Measurements from ENCODE around the gene PEX14. TPM values are rescaled to one million over a fixed set of nuclear protein-coding genes. Genes with fewer than 3 reads are reported as not detected.
A peak's percentile ranks its signal among the peaks of the same experiment; 100 is the strongest.

PEX14 gene
- total RNA-seq, 6 experiments from 2014 or later, result 23.1 to 28.4 (median 26.0) TPM

DNA sequence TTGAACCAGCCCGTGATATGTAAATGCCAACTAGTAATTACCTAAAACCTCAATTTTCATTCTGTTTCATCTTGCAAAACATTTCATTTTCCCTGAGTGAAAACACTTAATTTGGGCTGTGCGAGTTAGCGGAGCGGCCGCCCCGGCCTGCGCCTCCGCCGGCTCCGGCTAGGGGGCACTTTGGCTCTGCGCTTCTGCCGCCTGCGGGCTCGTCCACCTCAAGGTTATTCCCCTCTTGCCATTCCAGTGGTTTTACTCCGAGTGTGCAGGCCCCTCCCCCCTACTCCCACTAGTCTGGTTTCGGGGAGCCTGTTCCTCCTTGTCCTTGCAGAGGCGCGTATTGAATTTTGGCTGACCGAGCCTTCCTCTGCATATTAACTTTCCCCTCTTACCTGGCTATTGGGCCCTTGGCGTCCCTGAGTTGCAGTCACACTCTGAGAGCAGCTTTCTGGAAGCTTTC lies 55.6 kb downstream of the PEX14 start:
- no peaks in the 10 kb centered on the region; the same call in none of the 2 replicates for H3K36me3 Mint-ChIP-seq (ENCODE audit: low read depth)
- H3K27me3 Mint-ChIP-seq (ENCODE audit: insufficient read depth), result no peaks in the 10 kb centered on the region; the same call in 1 of the 2 replicates
- H3K4me1 Mint-ChIP-seq (ENCODE audit: low read depth), result peaks cover 35% of the 10 kb centered on the region
- TF ChIP-seq, protein P1, sequence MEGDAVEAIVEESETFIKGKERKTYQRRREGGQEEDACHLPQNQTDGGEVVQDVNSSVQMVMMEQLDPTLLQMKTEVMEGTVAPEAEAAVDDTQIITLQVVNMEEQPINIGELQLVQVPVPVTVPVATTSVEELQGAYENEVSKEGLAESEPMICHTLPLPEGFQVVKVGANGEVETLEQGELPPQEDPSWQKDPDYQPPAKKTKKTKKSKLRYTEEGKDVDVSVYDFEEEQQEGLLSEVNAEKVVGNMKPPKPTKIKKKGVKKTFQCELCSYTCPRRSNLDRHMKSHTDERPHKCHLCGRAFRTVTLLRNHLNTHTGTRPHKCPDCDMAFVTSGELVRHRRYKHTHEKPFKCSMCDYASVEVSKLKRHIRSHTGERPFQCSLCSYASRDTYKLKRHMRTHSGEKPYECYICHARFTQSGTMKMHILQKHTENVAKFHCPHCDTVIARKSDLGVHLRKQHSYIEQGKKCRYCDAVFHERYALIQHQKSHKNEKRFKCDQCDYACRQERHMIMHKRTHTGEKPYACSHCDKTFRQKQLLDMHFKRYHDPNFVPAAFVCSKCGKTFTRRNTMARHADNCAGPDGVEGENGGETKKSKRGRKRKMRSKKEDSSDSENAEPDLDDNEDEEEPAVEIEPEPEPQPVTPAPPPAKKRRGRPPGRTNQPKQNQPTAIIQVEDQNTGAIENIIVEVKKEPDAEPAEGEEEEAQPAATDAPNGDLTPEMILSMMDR (IDR thresholded peaks at IDR 0.05), result peak; percentile 29; the same call in 1 of the 2 replicates
- DNase-seq, result no peak
- no peak overlapping the region for H3K27ac Mint-ChIP-seq
- H3K9me3 Mint-ChIP-seq, result no peaks in the 10 kb centered on the region
- H3K4me3 Mint-ChIP-seq, result no peak overlapping the region

DNA sequence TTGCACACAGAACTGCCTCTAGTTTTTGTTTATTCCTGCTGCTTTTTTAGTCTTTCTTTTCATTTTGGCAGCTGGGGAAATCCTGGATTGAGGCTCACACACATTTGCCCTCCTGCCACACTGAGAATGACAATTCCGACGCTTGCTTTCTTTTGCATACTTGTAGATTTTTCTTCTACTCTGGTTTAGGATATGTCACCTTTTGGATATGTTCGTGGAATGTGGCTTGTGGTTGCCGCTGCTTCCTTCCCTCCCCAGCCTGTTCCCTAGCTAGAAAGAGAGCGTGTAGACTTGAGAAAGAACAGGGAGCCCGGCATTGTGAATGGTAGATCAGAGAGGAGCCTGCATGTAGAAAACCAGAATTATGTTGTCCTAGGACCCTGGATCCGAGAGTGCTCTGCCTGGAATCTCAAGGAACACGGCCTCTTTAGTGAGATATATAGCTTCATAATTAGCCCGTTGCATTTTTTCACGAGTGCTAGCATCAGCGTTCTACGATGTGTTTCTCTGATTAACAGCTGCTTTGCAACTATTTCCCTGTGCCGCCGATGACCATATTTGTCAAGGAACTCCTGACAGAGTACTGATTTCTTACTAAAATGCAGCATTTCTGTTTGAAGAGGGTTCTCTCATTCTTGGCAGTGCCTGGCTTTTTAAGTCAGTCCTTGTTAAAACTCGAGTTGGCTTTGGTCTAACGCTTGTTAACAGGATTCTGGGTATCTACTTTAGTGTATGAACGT lies 56.2 kb downstream of the PEX14 start:
- H3K4me3 Mint-ChIP-seq, result no peak overlapping the region

DNA sequence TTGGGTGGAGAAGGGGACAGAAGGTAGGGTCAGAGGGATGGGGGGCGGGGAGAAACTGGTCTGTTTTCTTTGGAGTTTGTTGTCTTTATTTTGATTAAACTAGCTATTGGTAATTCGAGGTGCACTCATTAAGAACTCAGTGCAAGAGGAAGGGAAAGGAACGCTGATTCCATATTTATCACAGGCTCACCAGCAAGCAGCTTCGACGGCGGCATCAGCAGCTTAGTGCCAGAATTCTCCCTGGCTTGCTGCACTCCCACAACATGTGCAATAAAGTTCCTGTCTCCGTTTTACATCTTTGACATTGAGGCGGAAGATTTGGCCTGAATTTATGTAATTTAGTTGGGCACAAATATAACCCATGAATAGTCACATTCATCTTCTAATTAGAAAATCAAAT lies 57.6 kb downstream of the PEX14 start:
- peaks cover 35% of the 10 kb centered on the region for H3K4me1 Mint-ChIP-seq (ENCODE audit: low read depth)
- TF ChIP-seq, protein P1 (IDR thresholded peaks at IDR 0.05), result no peak
- DNase-seq, result no peak
- no peak overlapping the region for H3K27ac Mint-ChIP-seq
- no peaks in the 10 kb centered on the region for H3K9me3 Mint-ChIP-seq
- peaks cover 5% of the 10 kb centered on the region for H3K36me3 Mint-ChIP-seq (ENCODE audit: low read depth)
- peaks cover 1% of the 10 kb centered on the region for H3K27me3 Mint-ChIP-seq (ENCODE audit: insufficient read depth)
- H3K4me3 Mint-ChIP-seq, result no peak overlapping the region

More for the DNA sequence above, 56.2 kb downstream of the PEX14 start:
- Mint-ChIP-seq H3K27ac (no peak overlapping the region), H3K4me1 (ENCODE audit: low read depth) (peaks cover 35% of the 10 kb centered on the region), H3K36me3 (ENCODE audit: low read depth) (no peaks in the 10 kb centered on the region; the same call in none of the 2 replicates), H3K9me3 (no peaks in the 10 kb centered on the region), H3K27me3 (ENCODE audit: insufficient read depth) (peaks cover 1% of the 10 kb centered on the region)
- DNase-seq, result no peak
- TF ChIP-seq, protein P1 (IDR thresholded peaks at IDR 0.05), result no peak

DNA sequence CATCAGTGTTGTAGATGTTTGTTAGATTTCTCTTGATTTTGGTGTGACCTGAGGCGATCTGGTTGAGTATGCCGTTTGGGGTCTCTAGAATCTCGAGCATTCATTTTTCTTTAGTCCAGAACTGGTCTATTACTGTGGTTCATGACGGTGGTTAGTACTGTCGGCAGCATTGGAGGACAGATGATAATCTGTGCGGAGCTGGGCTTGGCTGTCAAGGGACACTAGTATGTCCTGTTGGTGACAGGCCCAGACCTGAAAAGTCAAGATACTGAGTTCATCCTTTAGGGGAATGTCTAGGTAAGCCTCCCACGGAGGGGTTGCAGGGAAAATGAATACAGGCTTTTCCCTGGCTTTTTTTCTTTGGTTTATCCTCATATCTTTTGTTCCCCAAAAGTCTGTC lies 59.8 kb downstream of the PEX14 start:
- TF ChIP-seq, protein P1 (IDR thresholded peaks at IDR 0.05), result no peak
- H3K27ac Mint-ChIP-seq, result no peak overlapping the region
- H3K4me1 Mint-ChIP-seq (ENCODE audit: low read depth), result peaks cover 23% of the 10 kb centered on the region
- peaks cover 1% of the 10 kb centered on the region for H3K27me3 Mint-ChIP-seq (ENCODE audit: insufficient read depth)
- H3K4me3 Mint-ChIP-seq, result no peak overlapping the region
- H3K9me3 Mint-ChIP-seq, result no peaks in the 10 kb centered on the region
- no peak for DNase-seq
- H3K36me3 Mint-ChIP-seq (ENCODE audit: low read depth), result peaks cover 13% of the 10 kb centered on the region

DNA sequence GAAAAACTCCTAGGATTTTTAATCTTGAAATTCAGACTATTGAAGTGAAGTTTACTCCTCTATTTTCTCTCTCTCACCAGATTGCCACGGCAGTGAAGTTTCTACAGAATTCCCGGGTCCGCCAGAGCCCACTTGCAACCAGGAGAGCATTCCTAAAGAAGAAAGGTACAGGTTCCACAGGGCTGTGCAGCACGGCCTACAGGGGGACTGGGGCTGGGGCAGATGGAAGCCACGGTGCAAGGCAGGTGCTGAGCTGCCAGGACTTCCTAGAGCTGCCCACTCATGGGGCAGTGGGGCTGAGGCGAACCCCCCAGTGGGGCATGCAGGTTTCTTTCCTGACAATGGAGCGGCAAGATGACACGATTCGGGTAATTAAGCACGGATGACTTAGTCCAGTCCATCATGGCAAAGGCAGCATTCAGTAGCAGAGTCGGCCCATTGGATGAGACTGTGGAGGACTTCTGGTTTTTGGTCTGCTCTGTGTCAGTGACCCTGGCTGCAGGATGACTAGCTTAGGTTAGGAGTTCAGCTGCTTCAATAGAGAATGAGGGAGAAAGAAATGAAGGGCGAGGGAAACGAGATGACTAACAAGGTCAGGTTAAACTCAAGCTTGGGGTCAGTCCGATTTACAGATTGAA lies 61.5 kb downstream of the PEX14 start:
- Mint-ChIP-seq H3K36me3 (ENCODE audit: low read depth) (peaks cover 18% of the 10 kb centered on the region), H3K27me3 (ENCODE audit: insufficient read depth) (peaks cover 1% of the 10 kb centered on the region), H3K27ac (no peak overlapping the region), H3K4me1 (ENCODE audit: low read depth) (peaks cover 13% of the 10 kb centered on the region), H3K9me3 (no peaks in the 10 kb centered on the region), H3K4me3 (no peak overlapping the region)
- no peak for DNase-seq
- TF ChIP-seq, protein P1 (IDR thresholded peaks at IDR 0.05), result no peak

Measured in HFFc6 (cell line).